ENCODE measurements around the gene PALM2AKAP2.

PALM2AKAP2 gene

GRCh38 chr9:109771087-109771486, 8.9 kb upstream of the PALM2AKAP2 start:
- DNase-seq (ENCODE audit: low read depth) = no peak
- no peak for TF ChIP-seq CTCF (conservative IDR thresholded peaks at IDR 0.05; ENCODE audit: low read depth, low read length)
- H3K4me3 ChIP-seq (ENCODE audit: low read length) = no peak overlapping the region

- no peak for TF ChIP-seq CTCF (conservative IDR thresholded peaks at IDR 0.05; ENCODE audit: low read depth, low read length)
- DNase-seq (ENCODE audit: low read depth) = no peak
- H3K4me3 ChIP-seq (ENCODE audit: low read length) = no peak overlapping the region
Observed at GRCh38 chr9:109771796-109772531, 8.0 kb upstream of the PALM2AKAP2 start.

- no peak overlapping the region for H3K4me3 ChIP-seq (ENCODE audit: low read length)
- DNase-seq (ENCODE audit: low read depth) = no peak
- no peak for TF ChIP-seq CTCF (conservative IDR thresholded peaks at IDR 0.05; ENCODE audit: low read depth, low read length)
Observed at GRCh38 chr9:109775516-109775915, 4.5 kb upstream of the PALM2AKAP2 start.

- no peak overlapping the region for H3K4me3 ChIP-seq (ENCODE audit: low read length)
- TF ChIP-seq CTCF (conservative IDR thresholded peaks at IDR 0.05; ENCODE audit: low read depth, low read length) = no peak
- DNase-seq (ENCODE audit: low read depth) = no peak
Observed at GRCh38 chr9:109776391-109776790, 3.6 kb upstream of the PALM2AKAP2 start.

- no peak for TF ChIP-seq CTCF (conservative IDR thresholded peaks at IDR 0.05; ENCODE audit: low read depth, low read length)
- peak overlapping the region; percentile 84 for H3K4me3 ChIP-seq (ENCODE audit: low read length)
- DNase-seq (ENCODE audit: low read depth) = no peak
Observed at GRCh38 chr9:109780453-109781033, 545 bp downstream of the PALM2AKAP2 start.

GRCh38 chr9:109781086-109781485, 1.1 kb downstream of the PALM2AKAP2 start:
- H3K4me3 ChIP-seq (ENCODE audit: low read length) = peak overlapping the region; percentile 84
- DNase-seq (ENCODE audit: low read depth) = no peak
- TF ChIP-seq CTCF (conservative IDR thresholded peaks at IDR 0.05; ENCODE audit: low read depth, low read length) = no peak

Measured in retinal pigment epithelial cell (primary cell).